CD4-positive, alpha-beta T cell treated with Interferon gamma for 1 hour (primary cell): ENCODE data around the gene ZNF358.

Experiments
- DNase-seq: peaks from one replicate; pipeline ENCODE4 v3.0.0-alpha.2; 2020

The ZNF358 gene

GRCh38 chr19:7562646-7563393 lies 46.9 kb downstream of the ZNF358 start:
- no peak for DNase-seq

GRCh38 chr19:7564866-7565265 lies 49.0 kb downstream of the ZNF358 start:
- no peak for DNase-seq

GRCh38 chr19:7565332-7565731 lies 49.4 kb downstream of the ZNF358 start:
- no peak for DNase-seq
